ENCODE results near the gene PIP5K1B. TPM values are rescaled to one million over a fixed set of nuclear protein-coding genes. Genes with fewer than 3 reads are reported as not detected.

The PIP5K1B gene
- total RNA-seq, 1 experiment from 2014 or later = not detected

GRCh38 chr9:68759981-68760673 is 55.1 kb downstream of the PIP5K1B start:
- Histone ChIP-seq H3K27ac (ENCODE audit: low read length) (no peak overlapping the region), H3K79me2 (ENCODE audit: low read length) (no peaks in the 10 kb centered on the region), H3K4me2 (ENCODE audit: low read depth, low read length, poor library complexity, severe bottlenecking) (no peak overlapping the region), H3K9me3 (ENCODE audit: low read length) (no peaks in the 10 kb centered on the region), H3K9ac (ENCODE audit: low read length) (no peak overlapping the region), H2AFZ (ENCODE audit: low read length) (no peak overlapping the region), H3K9me2 (replicated peaks; ENCODE audit: insufficient read depth, low read length) (no peaks in the 10 kb centered on the region), H3K36me3 (ENCODE audit: insufficient read depth, low read length) (no peaks in the 10 kb centered on the region), H3K4me3 (ENCODE audit: low read length) (no peak overlapping the region), H4K20me1 (ENCODE audit: insufficient read depth, low read depth, low read length) (no peaks in the 10 kb centered on the region), H3K27me3 (ENCODE audit: low read length) (no peaks in the 10 kb centered on the region), H3K4me1 (ENCODE audit: low read length) (no peaks in the 10 kb centered on the region)
- no peak for DNase-seq

DNA sequence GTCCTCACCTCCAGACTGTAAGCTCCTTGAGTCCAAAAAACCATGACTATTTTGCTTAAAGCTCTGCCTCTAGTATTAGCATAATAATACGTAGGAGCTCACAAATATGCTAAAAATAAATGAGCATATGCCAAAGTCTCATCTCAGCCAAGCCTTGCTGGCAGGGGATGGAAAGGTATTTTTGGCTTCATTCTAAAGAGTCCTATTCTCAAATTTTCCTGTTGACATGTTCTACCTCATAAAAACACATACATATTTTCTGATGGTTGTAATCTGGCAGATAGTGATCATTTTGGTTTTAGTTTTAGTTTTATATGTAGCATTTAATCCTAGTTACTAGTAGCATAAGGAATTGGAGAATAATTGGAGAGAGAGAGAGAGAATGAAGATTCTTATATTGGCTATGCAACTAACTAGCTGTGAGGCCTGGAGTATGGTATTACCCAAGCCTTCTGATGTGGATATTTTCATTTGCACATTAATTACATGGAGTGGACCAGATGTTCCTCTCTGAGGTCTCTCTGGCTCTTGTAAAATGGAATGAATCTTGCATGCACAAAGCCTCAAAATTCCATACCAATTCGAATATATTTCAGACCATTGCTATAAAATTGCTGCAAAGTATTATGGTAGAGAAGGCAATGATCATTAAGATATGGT is 55.8 kb downstream of the PIP5K1B start:
- no peaks in the 10 kb centered on the region for H4K20me1 ChIP-seq (ENCODE audit: insufficient read depth, low read depth, low read length)
- H3K36me3 ChIP-seq (ENCODE audit: insufficient read depth, low read length) = no peaks in the 10 kb centered on the region
- no peaks in the 10 kb centered on the region for H3K4me1 ChIP-seq (ENCODE audit: low read length)
- no peak overlapping the region for H3K4me3 ChIP-seq (ENCODE audit: low read length)
- no peaks in the 10 kb centered on the region for H3K9me3 ChIP-seq (ENCODE audit: low read length)
- DNase-seq = no peak
- H3K9ac ChIP-seq (ENCODE audit: low read length) = no peak overlapping the region
- no peak overlapping the region for H3K4me2 ChIP-seq (ENCODE audit: low read depth, low read length, poor library complexity, severe bottlenecking)
- H3K27me3 ChIP-seq (ENCODE audit: low read length) = no peaks in the 10 kb centered on the region
- no peak overlapping the region for H3K27ac ChIP-seq (ENCODE audit: low read length)
- H3K9me2 ChIP-seq (replicated peaks; ENCODE audit: insufficient read depth, low read length) = no peaks in the 10 kb centered on the region
- no peaks in the 10 kb centered on the region for H3K79me2 ChIP-seq (ENCODE audit: low read length)
- H2AFZ ChIP-seq (ENCODE audit: low read length) = no peak overlapping the region

DNA sequence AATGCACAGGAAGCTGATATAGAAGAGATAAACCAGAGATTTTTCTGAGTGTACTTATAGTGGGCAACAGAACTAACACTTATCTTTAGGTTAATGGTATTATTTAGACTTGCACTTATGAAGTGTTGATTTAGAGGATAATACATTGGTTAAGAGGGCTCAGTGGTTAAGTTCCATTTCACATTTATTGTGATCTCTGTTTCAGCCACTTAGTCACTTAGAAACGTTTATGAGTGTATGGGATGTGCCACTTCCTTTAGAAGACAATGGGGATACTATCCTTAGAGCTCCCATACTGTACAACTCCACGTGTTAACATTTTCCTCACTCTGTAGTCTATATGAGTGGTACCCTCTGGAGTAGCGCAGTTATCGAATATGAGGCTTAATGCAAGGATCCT is 57.5 kb downstream of the PIP5K1B start:
- no peak overlapping the region for H3K4me3 ChIP-seq (ENCODE audit: low read length)
- DNase-seq = no peak
- no peaks in the 10 kb centered on the region for H3K79me2 ChIP-seq (ENCODE audit: low read length)
- H3K27me3 ChIP-seq (ENCODE audit: low read length) = no peaks in the 10 kb centered on the region
- H2AFZ ChIP-seq (ENCODE audit: low read length) = no peak overlapping the region
- H3K36me3 ChIP-seq (ENCODE audit: insufficient read depth, low read length) = no peaks in the 10 kb centered on the region
- no peak overlapping the region for H3K4me2 ChIP-seq (ENCODE audit: low read depth, low read length, poor library complexity, severe bottlenecking)
- H3K9me3 ChIP-seq (ENCODE audit: low read length) = no peaks in the 10 kb centered on the region
- H3K4me1 ChIP-seq (ENCODE audit: low read length) = no peaks in the 10 kb centered on the region
- H3K9me2 ChIP-seq (replicated peaks; ENCODE audit: insufficient read depth, low read length) = no peaks in the 10 kb centered on the region
- H4K20me1 ChIP-seq (ENCODE audit: insufficient read depth, low read depth, low read length) = no peaks in the 10 kb centered on the region
- no peak overlapping the region for H3K9ac ChIP-seq (ENCODE audit: low read length)
- no peak overlapping the region for H3K27ac ChIP-seq (ENCODE audit: low read length)

GRCh38 chr9:68763104-68763503 is 58.1 kb downstream of the PIP5K1B start:
- no peak for DNase-seq
- H4K20me1 ChIP-seq (ENCODE audit: insufficient read depth, low read depth, low read length) = no peaks in the 10 kb centered on the region

DNA sequence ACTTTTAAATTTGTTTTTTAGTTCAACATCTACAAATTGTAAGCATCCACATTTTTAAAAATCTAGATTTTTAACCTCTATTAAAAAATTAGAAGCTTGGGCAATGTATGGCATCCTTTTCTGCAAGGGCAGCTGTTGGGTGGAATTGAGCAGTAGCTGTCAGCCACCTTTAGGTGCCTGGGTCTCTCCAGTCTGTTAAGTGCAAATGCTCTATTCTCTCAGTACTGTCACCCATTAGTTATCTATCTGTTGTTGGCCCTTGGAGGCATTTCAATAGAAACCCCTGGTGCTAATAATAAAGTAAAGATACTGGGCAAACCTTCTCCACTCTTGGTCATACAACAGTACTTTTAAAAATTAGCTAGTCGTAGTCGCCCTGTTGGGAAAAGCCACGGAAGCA is 63.6 kb downstream of the PIP5K1B start:
- no peaks in the 10 kb centered on the region for H3K27me3 ChIP-seq (ENCODE audit: low read length)
- H3K9ac ChIP-seq (ENCODE audit: low read length) = no peak overlapping the region

More at GRCh38 chr9:68763104-68763503, 58.1 kb downstream of the PIP5K1B start:
- H3K4me2 ChIP-seq (ENCODE audit: low read depth, low read length, poor library complexity, severe bottlenecking) = no peak overlapping the region
- no peaks in the 10 kb centered on the region for H3K9me3 ChIP-seq (ENCODE audit: low read length)
- H2AFZ ChIP-seq (ENCODE audit: low read length) = no peak overlapping the region
- no peaks in the 10 kb centered on the region for H3K27me3 ChIP-seq (ENCODE audit: low read length)
- no peak overlapping the region for H3K27ac ChIP-seq (ENCODE audit: low read length)
- H3K4me1 ChIP-seq (ENCODE audit: low read length) = no peaks in the 10 kb centered on the region
- H3K36me3 ChIP-seq (ENCODE audit: insufficient read depth, low read length) = no peaks in the 10 kb centered on the region
- no peaks in the 10 kb centered on the region for H3K79me2 ChIP-seq (ENCODE audit: low read length)
- no peak overlapping the region for H3K9ac ChIP-seq (ENCODE audit: low read length)
- H3K9me2 ChIP-seq (replicated peaks; ENCODE audit: insufficient read depth, low read length) = no peaks in the 10 kb centered on the region
- H3K4me3 ChIP-seq (ENCODE audit: low read length) = no peak overlapping the region

GRCh38 chr9:68769852-68770251 is 64.8 kb downstream of the PIP5K1B start:
- DNase-seq = no peak
- Histone ChIP-seq H3K27ac (ENCODE audit: low read length) (no peak overlapping the region), H3K4me1 (ENCODE audit: low read length) (no peaks in the 10 kb centered on the region), H2AFZ (ENCODE audit: low read length) (no peak overlapping the region), H3K4me2 (ENCODE audit: low read depth, low read length, poor library complexity, severe bottlenecking) (no peak overlapping the region), H3K9ac (ENCODE audit: low read length) (no peak overlapping the region), H3K4me3 (ENCODE audit: low read length) (no peak overlapping the region), H4K20me1 (ENCODE audit: insufficient read depth, low read depth, low read length) (no peaks in the 10 kb centered on the region), H3K79me2 (ENCODE audit: low read length) (no peaks in the 10 kb centered on the region), H3K27me3 (ENCODE audit: low read length) (no peaks in the 10 kb centered on the region), H3K36me3 (ENCODE audit: insufficient read depth, low read length) (no peaks in the 10 kb centered on the region), H3K9me2 (replicated peaks; ENCODE audit: insufficient read depth, low read length) (no peaks in the 10 kb centered on the region), H3K9me3 (ENCODE audit: low read length) (no peaks in the 10 kb centered on the region)

More for the DNA sequence above, 63.6 kb downstream of the PIP5K1B start:
- Histone ChIP-seq H4K20me1 (ENCODE audit: insufficient read depth, low read depth, low read length) (no peaks in the 10 kb centered on the region), H3K4me3 (ENCODE audit: low read length) (no peak overlapping the region), H3K4me2 (ENCODE audit: low read depth, low read length, poor library complexity, severe bottlenecking) (no peak overlapping the region), H2AFZ (ENCODE audit: low read length) (no peak overlapping the region), H3K79me2 (ENCODE audit: low read length) (no peaks in the 10 kb centered on the region), H3K36me3 (ENCODE audit: insufficient read depth, low read length) (no peaks in the 10 kb centered on the region), H3K9me2 (replicated peaks; ENCODE audit: insufficient read depth, low read length) (no peaks in the 10 kb centered on the region), H3K4me1 (ENCODE audit: low read length) (no peaks in the 10 kb centered on the region), H3K9me3 (ENCODE audit: low read length) (no peaks in the 10 kb centered on the region), H3K27ac (ENCODE audit: low read length) (no peak overlapping the region)
- no peak for DNase-seq

DNA sequence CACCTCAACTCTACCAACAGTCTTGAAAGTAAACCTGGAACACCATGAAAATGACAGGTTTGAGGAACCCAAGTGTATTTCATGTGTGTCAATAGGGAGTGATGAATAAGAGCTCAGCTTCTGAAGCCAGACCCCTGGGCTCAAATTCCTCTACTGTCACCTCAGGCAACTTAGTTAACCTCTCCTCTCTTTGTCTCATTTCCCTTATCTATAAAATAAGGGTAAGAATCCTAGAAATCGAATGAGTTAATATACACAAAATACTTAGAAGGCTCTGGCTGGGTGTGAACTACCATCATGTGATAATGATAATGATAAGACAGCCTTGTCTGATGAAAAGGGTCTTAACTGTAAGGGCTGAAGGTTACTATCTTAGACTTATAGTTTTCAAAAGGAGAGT is 66.3 kb downstream of the PIP5K1B start:
- DNase-seq = no peak
- no peak overlapping the region for H3K4me2 ChIP-seq (ENCODE audit: low read depth, low read length, poor library complexity, severe bottlenecking)
- H3K4me1 ChIP-seq (ENCODE audit: low read length) = no peaks in the 10 kb centered on the region
- no peak overlapping the region for H2AFZ ChIP-seq (ENCODE audit: low read length)
- H3K27me3 ChIP-seq (ENCODE audit: low read length) = no peaks in the 10 kb centered on the region
- H3K4me3 ChIP-seq (ENCODE audit: low read length) = no peak overlapping the region
- H3K79me2 ChIP-seq (ENCODE audit: low read length) = no peaks in the 10 kb centered on the region
- H3K9ac ChIP-seq (ENCODE audit: low read length) = no peak overlapping the region
- no peaks in the 10 kb centered on the region for H3K36me3 ChIP-seq (ENCODE audit: insufficient read depth, low read length)
- H3K9me3 ChIP-seq (ENCODE audit: low read length) = no peaks in the 10 kb centered on the region
- H3K9me2 ChIP-seq (replicated peaks; ENCODE audit: insufficient read depth, low read length) = no peaks in the 10 kb centered on the region
- no peak overlapping the region for H3K27ac ChIP-seq (ENCODE audit: low read length)
- no peaks in the 10 kb centered on the region for H4K20me1 ChIP-seq (ENCODE audit: insufficient read depth, low read depth, low read length)

DNA sequence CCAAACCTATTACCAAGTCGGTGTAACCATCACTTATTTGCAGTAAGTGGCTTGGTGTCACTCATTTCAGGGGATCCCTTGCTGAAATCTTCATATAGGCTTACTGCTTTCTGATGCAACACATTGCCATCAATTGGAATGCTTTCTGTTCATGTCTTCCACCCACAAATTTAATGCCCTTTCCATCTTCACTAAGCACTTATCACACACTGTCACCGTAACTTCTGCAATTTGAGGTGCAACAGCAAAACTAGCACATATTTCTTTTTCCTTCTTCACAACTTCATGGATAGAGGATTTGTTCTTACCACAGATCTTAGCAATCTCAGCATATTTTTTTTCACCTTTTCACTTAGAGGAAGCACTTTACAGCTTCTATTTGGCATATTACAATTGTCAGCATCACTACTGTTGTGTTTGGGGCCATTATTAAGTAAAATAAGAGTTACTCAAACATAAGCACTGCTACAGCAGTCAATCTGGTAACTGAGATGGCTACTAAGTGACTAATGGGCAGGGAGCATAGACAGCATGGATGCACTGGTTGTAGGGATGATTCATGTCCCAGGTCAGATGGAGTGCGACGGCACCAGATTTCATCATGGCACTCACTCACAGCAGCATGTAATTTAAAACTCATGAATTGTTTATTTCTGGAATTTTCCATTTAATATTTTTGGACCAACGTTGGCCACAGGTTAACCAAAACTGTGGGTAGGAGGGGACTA is 70.1 kb downstream of the PIP5K1B start:
- H3K27ac ChIP-seq (ENCODE audit: low read length) = no peak overlapping the region
- no peak overlapping the region for H3K9ac ChIP-seq (ENCODE audit: low read length)
- no peaks in the 10 kb centered on the region for H4K20me1 ChIP-seq (ENCODE audit: insufficient read depth, low read depth, low read length)
- no peak for DNase-seq
- H3K4me2 ChIP-seq (ENCODE audit: low read depth, low read length, poor library complexity, severe bottlenecking) = no peak overlapping the region
- no peak overlapping the region for H2AFZ ChIP-seq (ENCODE audit: low read length)
- H3K9me2 ChIP-seq (replicated peaks; ENCODE audit: insufficient read depth, low read length) = no peaks in the 10 kb centered on the region
- H3K4me3 ChIP-seq (ENCODE audit: low read length) = no peak overlapping the region
- no peaks in the 10 kb centered on the region for H3K9me3 ChIP-seq (ENCODE audit: low read length)
- no peaks in the 10 kb centered on the region for H3K27me3 ChIP-seq (ENCODE audit: low read length)
- H3K36me3 ChIP-seq (ENCODE audit: insufficient read depth, low read length) = no peaks in the 10 kb centered on the region
- peaks cover under 1% of the 10 kb centered on the region for H3K79me2 ChIP-seq (ENCODE audit: low read length)
- peaks cover 9% of the 10 kb centered on the region for H3K4me1 ChIP-seq (ENCODE audit: low read length)
